Panc1 (cell line): ENCODE results near the gene XIST. TPM values are rescaled to one million over a fixed set of nuclear protein-coding genes. Genes with fewer than 3 reads are reported as not detected.

Source experiments
- ATAC-seq: fragments of 200-7000 bp; cut with Tn5 transposase; 2 replicates; pipeline ENCODE4 v1.9.1; 2020; ENCODE audit warnings: mild to moderate bottlenecking, moderate library complexity
- BruUV-seq: library from RNA; stranded (reverse); fragments of 400-500 nt; replicated peaks from 2 replicates; lab custom pipeline; 2021; lab: Mats Ljungman, UMichigan
- CTCF ChIA-PET: fragments of 300-600 bp; sonication (Branson Sonifier 250); formaldehyde crosslinking; loops from one replicate; lab custom pipeline; 2022; ENCODE audit warnings: antibody characterized with exemption; lab: Charles Lee
- POLR2A ChIA-PET: fragments of 300-600 bp; sonication (Branson Sonifier 250); formaldehyde crosslinking; loops from one replicate; lab custom pipeline; 2022; ENCODE audit warnings: antibody characterized with exemption; lab: Charles Lee
- DNase-seq: peaks from one replicate; pipeline ENCODE4 v3.0.0-alpha.2; 2010; ENCODE audit warnings: low read depth, low spot score
- H3K27ac ChIP-seq: 2 replicates; pipeline ENCODE4 v1.5.1; 2011; ENCODE audit warnings: mild to moderate bottlenecking, low read length, inconsistent platforms
- H3K27me3 ChIP-seq: fragments of 200-500 bp; sonication (Bioruptor generic); 2 replicates; pipeline ENCODE4 v1.6.0; 2014; ENCODE audit warnings: low read length, inconsistent platforms; ENCODE audit not compliant: control insufficient read depth, insufficient read depth
- H3K36me3 ChIP-seq: fragments of 200-500 bp; sonication (Bioruptor generic); 2 replicates; pipeline ENCODE4 v1.5.1; 2014; ENCODE audit warnings: inconsistent platforms, mild to moderate bottlenecking, low read length, moderate library complexity; ENCODE audit not compliant: control insufficient read depth, insufficient read depth
- H3K4me1 ChIP-seq: 2 replicates; pipeline ENCODE4 v1.5.1; 2011; ENCODE audit warnings: inconsistent platforms, mild to moderate bottlenecking, low read length, moderate library complexity; ENCODE audit not compliant: control insufficient read depth, insufficient read depth
- H3K4me3 ChIP-seq, 2 experiments: 2 replicates each; pipeline ENCODE4 v1.5.1; 2011 to 2012; ENCODE audit warnings: low read depth in 2 of 2, low read length in 2 of 2, mild to moderate bottlenecking in 2 of 2, inconsistent platforms in 1 of 2, moderate library complexity in 1 of 2
- H3K9me3 ChIP-seq: fragments of 200-500 bp; sonication (Bioruptor generic); 2 replicates; pipeline ENCODE4 v1.5.1; 2014; ENCODE audit warnings: low read depth, mild to moderate bottlenecking, inconsistent platforms, low read length, moderate library complexity; ENCODE audit not compliant: control insufficient read depth, insufficient read depth
- CTCF ChIP-seq: fragments of 450-650 bp; IDR thresholded peaks from 2 replicates; pipeline ENCODE4 v1.5.1; 2017; ENCODE audit warnings: mild to moderate bottlenecking
- POLR2AphosphoS5 ChIP-seq: IDR thresholded peaks from 2 replicates; pipeline ENCODE4 v1.6.1; 2012; ENCODE audit warnings: mild to moderate bottlenecking, low read depth, low read length, moderate library complexity
- REST ChIP-seq, 2 experiments: IDR thresholded peaks; 2 replicates each; pipeline ENCODE4 v1.6.1; 2011 to 2012; ENCODE audit warnings: low read depth in 2 of 2, control low read depth in 1 of 2, low read length in 1 of 2, mild to moderate bottlenecking in 1 of 2, moderate library complexity in 1 of 2; ENCODE audit not compliant: insufficient read depth in 1 of 2
- SIN3A ChIP-seq: IDR thresholded peaks from 2 replicates; pipeline ENCODE4 v1.6.1; 2012; ENCODE audit warnings: low read depth, mild to moderate bottlenecking, low read length, moderate library complexity, borderline replicate concordance; ENCODE audit not compliant: insufficient read depth
- TCF7L2 ChIP-seq: IDR thresholded peaks from 2 replicates; pipeline ENCODE4 v1.6.1; 2011; ENCODE audit warnings: mild to moderate bottlenecking, low read depth, low read length, inconsistent platforms
- in situ Hi-C: cut with HindIII; loops from 2 replicates; pipeline ENCODE4 v1.10.0; 2016; ENCODE audit warnings: low sequenced_read_pairs, low pct_unique_long_range_greater_than_20kb
- intact Hi-C: fragments of 100-400 bp; cut with micrococcal nuclease; formaldehyde crosslinking; loops from one replicate; pipeline ENCODE4 v1.10.0; 2022; ENCODE audit not compliant: unreplicated experiment
- total RNA-seq: library from RNA; stranded (reverse); gene quantifications from one replicate; pipeline ENCODE4 v1.2.1, GENCODE V29; 2021; ENCODE audit not compliant: unreplicated experiment

The XIST gene
- total RNA-seq, 1 experiment from 2014 or later, result 0.64 TPM

GRCh38 chrX:73829890-73830466 lies 22.5 kb downstream of the XIST start:
- no peak for TF ChIP-seq REST (IDR thresholded peaks at IDR 0.05; ENCODE audit: insufficient read depth in 1 of 2, low read depth in 2 of 2, low read length in 1 of 2)
- TF ChIP-seq SIN3A, result no peak
- TF ChIP-seq CTCF, result no peak
- TF ChIP-seq POLR2AphosphoS5, result no peak
- no peak for TF ChIP-seq TCF7L2
- H3K27me3 ChIP-seq, result peaks cover 2% of the 10 kb centered on the region
- BruUV-seq, result no TSS peak
- H3K27ac ChIP-seq, result no peak overlapping the region
- no peaks in the 10 kb centered on the region for H3K4me1 ChIP-seq
- ATAC-seq, result no peak
- ChIA-PET CTCF (no interaction called here), POLR2A (no interaction called here)
- no peak for DNase-seq
- no peaks in the 10 kb centered on the region for H3K36me3 ChIP-seq
- no peak overlapping the region for H3K4me3 ChIP-seq
- no peaks in the 10 kb centered on the region for H3K9me3 ChIP-seq
- in situ Hi-C loops, result no loop called here
- intact Hi-C loops, result no loop called here

GRCh38 chrX:73828080-73828720 lies 24.3 kb downstream of the XIST start:
- H3K9me3 ChIP-seq, result no peaks in the 10 kb centered on the region
- ChIA-PET POLR2A (no interaction called here), CTCF (no interaction called here)
- DNase-seq (no peak), ATAC-seq (no peak)
- H3K27ac ChIP-seq, result no peak overlapping the region
- peaks cover under 1% of the 10 kb centered on the region for H3K27me3 ChIP-seq
- no peaks in the 10 kb centered on the region for H3K36me3 ChIP-seq
- TF ChIP-seq CTCF, result no peak
- no peak for TF ChIP-seq REST (IDR thresholded peaks at IDR 0.05; ENCODE audit: insufficient read depth in 1 of 2, low read depth in 2 of 2, low read length in 1 of 2)
- no peak for TF ChIP-seq TCF7L2
- no peak for TF ChIP-seq POLR2AphosphoS5
- no peak for TF ChIP-seq SIN3A
- no peaks in the 10 kb centered on the region for H3K4me1 ChIP-seq
- H3K4me3 ChIP-seq, result no peak overlapping the region
- intact Hi-C loops, result no loop called here
- BruUV-seq, result no TSS peak
- in situ Hi-C loops, result no loop called here
